Stimulated activated CD4-positive, alpha-beta T cell treated with anti-CD3 and anti-CD28 coated beads, Interleukin-2, amount 100 ng/mL, for 4 hours (primary cell): ENCODE results near the gene CATSPER3.

Experiments used
- DNase-seq: peaks from one replicate; pipeline ENCODE4 v3.0.0-alpha.2; 2020; ENCODE audit warnings: low read depth

CATSPER3 gene

DNA sequence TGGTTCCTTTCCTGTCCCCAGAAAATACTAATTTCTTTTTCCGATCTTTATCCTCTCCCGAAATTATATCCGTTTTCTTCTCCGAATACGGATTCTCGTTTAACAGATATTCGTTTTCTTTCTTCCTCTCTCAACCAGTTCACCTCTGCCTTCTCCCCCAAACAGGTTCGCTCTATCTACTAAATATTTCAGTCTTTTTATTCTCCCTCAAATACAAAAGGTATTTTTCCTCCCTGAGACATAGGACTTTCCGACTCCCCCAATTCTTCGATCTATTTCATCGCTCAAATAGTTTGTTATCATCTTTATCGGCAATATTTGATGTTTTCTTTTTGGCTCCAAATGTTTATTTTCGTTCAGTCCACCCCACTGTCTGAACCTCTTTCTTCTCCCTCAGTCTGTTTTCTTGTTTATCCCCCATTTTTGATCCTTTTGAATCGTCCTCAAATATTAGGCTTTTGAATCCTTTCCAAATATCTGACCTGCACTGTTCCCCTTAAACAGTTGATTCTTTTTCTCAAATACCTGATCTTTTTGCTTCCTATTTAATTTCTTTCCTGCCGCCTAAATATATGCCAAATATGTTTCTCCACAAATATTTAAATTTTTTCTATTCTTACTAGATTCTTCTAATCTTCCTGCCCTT, 61.9 kb downstream of the CATSPER3 start:
- no peak for DNase-seq

DNA sequence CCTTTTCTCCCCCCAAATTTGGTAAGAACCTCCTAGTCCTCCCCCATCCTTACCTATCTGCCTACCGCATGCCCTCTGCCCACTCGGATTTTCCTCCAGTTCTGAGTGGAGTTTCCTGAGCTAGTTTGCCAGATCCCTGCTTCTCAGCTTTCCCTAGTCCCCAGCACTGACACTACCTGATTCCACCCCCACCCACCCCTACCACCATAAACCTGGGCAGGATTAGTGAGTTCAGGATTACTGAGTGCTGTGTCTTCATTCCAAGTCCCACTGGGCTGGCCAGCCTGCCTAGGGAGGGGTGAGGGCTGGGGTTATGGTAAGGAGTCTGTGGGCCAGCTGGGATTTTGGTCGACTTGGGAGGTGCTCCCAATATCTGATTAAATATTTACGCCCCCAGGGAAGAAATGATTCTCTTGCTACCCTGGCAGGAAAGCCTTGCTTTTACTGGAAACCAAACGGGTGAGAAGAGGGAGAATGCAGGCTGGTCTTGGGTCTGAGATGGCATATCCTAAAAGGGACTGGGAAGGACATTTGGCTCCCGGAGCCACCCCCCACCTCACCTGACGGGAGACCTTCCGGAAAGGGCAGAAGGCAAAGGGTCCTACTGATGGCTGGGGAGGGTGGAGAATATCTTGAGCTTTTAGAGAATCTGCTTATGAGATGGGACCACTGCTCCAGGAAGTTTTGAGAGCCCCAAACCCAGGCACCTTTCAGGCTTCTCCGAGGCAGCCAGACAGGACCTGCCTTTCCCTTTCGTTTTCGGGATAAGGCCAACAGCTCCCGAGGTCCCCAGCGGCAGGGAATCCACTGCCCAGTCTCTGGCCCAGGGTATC, 62.6 kb downstream of the CATSPER3 start:
- no peak for DNase-seq

DNA sequence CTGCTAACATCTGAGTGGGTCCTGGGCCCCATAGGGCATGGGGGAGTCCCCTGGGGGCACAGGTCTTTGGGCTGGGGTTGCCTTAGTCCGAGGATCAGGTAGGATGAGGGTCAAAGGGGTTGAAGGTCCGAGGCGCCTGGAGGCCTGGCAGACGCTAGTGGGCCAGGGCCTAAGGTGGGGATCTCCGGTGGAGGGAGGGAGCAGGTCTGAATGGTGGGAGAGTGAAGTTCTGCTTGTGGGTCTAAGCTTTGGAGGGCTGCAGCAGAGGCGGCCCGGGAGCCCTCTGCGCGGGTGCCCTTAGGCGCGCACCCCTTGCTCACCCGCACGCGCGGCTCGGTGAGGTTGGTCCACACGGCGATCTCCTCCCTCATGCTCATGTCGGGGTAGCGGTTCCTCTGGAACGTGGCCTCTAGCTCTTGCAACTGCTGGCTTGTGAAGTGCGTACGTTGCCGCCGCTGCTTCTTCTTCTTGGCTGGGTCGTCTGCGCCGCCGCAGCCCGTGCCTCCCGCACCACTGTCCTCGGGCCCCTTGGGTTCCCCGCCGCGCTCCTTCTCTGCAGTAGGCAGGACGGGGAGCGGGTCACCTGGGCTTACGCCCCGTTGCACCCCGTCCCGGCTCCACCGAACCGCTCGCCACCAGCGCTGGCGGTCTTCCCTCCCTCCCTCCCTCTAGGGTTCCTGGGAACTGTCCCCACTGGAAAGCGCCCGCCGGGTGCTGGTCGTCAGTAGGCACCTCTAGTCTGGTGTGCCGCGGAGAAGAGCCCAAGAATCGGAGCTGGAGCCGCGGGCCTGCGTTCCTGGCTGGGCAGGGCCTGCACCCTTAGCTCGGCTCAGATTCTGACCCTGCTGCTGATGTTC, 63.5 kb downstream of the CATSPER3 start:
- no peak for DNase-seq

DNA sequence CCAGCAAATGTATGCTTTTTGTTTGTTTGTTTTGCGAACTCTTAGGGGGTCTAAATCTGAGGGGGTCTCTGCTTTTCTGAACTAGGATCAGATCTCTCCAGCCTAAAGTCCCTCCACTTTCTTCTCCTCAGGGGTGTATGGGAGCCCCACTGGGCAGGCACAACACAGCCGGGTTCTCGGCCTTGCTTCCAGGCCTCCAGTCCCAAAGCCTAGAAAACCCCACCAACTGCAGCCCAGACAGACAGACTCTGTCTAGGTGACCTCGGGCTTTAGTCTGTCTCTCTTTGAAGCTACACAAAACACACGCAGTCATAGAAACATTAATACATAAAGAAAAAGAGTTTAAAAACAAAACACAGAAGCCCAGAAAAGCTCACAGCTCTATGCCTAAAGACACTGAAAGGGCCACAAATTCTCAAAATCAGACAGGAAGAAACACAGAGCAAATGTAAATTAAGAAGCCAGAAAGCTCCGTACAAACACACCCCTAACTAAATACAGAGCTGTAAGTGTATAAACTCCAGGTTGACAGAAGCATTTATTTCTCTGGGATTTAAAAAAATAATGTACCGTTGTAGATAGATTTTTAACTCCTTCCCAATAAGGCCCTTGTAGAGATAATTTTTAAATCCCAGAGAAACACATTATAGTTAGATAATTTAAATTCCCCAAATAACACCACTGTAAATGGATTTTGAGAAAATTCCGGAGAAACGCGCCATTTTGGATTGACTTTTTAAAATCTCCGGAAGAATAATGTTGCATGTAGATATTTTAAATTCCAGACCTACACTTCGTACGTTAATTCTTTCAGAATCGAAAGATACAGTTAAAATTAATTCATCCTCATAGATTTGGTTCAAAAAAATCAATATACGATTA, 64.3 kb downstream of the CATSPER3 start:
- no peak for DNase-seq

DNA sequence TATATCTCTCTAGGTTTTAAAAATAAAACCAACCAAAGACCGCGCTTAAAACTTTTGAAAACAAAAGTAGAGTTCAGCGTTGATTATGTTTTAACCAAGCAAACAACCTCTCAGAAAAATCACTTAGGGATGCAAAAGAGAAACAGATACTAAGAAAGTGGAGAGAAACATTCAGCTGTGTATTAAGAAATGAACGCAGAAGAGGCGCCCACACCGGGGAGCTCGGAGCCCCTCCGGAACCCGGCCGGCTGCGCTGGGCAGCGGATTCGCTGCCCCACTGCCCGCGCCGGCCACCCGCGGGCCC, 64.9 kb downstream of the CATSPER3 start:
- DNase-seq, result no peak

DNA sequence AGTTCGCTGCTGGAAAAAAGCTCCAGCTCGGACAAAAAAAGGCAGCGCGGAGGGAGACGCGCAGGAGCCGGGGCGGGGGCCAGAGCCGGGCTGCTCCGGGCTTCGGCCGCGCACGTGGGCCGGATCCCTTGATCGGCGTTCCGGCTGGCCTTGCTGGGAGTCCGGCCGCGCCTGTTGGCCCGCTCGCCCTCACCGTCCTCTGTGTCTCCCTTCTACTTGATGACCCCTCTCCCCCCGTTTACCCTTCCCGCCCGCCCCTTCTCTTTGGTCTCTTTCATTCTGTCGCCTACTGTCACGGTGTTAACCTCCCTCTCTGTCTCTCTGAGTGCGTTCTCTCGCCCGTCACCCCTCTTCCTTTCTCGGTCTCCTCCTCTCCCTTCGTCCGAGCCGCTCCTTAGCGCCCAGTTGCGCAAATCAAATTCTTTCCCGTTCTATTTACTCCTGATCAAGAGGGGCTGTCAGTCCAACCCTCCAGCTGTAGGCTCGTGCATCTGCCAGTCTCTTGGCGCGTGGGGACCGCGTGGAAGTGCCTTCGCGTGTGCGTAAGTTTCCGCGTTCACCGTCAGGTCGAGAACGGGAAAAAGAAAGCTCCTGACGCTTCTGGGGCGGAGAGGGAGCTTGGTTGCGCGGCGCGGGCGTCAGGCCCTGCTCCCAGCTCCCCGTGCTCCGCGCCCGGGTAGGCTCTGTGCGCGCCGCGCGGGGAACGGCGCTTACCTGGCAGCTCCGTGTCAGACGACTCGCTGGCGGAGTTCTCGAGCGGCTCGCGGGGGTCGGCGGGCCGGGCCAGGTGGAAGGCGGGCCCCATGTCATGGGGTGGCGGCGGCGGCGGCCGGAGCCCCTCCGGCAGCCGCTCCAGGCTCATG, 65.5 kb downstream of the CATSPER3 start:
- peak; percentile 9 for DNase-seq

DNA sequence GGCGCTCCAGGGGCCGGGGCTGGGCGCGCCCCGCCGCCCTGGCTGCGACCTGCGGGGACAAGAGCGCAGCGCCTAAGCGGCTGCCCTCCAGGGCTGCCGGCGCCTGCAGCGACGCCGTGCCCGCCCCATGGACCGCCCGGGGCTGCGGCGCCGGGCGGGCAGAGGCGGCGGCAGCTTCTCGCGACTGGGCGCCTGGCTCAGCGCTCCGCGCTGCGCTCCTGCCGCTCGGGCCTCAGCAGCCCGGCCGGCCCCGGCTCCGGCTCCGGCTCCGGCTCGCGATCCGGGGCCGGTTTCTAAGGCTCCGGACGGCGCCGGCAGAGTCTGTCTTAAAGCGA, 66.2 kb downstream of the CATSPER3 start, which contains the start of gene PITX1:
Gene PITX1, minus strand, starts transcription at position 328 of the 335 bp plus-strand sequence. CDS start 347 bp downstream, outside the sequence.
- no peak for DNase-seq

DNA sequence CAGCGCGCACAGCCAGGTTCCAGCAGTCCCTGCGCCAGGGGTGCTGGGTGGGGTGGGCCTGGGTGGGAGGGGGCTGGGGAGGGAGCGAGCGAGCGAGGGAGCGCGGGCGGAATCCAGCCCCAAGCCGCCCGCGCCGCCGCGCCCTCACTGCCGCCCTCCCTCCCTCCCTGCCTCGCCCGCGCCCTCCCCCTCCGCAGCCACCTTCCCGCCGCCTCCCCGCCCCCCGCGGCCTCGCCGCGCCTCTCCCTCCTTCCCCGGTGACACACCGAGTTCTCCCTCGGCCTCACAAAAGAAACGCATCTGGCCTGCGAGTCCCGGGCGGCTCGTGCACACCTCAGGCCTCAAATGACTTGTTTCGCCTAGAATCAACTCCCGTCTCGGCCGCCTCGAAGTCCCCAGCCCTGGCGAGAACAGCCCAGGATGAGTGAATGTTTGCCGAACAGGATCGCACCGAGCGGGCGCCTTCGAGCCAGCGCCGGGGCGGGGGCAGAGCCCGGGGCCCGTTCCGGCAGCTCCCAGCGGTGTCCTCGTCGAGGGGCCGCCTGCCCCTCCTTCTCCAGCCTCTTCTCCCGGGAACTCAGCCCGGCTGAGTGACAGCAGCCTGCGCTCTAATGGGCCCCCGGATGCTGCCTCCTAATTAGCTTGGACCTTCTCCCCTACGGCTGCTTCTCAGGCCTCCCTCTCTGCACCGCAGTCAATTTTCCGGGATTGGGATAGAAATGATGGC, 66.7 kb downstream of the CATSPER3 start:
- DNase-seq, result peak; percentile 33

DNA sequence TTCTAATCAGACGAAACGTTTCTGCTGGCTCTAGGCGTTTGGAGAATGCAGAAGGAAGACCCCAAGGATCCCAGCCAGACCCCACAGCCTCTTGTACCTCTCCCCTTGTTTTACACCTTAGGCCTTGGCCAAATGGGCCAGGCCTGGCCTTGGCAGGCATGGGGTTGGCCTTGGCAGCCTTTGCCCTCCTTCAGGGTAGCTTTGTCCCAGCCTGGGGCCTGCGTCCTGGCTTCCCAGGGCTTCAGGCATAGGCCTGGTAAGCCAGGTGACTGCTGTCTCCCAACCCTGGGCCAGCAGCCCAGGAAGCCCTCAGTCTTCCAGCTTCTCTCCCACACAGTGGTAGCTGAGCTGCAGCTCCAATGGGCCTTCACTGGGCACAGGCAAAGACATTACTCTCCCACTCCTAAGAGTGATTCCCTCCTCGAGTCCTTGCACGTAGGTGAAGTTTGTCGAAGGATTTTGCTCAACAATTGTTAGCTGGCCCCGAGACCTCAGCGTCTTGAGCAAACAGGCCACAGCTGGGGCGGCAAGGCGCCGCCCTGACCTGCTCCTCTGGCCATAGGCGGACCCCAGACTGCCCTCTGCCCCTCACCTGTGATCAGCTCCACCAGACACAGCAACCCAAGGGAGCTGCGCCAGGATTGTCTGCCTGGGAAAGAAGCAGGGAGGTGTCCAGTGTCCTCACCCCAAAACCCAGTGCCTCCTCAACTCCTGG, 67.4 kb downstream of the CATSPER3 start:
- no peak for DNase-seq

DNA sequence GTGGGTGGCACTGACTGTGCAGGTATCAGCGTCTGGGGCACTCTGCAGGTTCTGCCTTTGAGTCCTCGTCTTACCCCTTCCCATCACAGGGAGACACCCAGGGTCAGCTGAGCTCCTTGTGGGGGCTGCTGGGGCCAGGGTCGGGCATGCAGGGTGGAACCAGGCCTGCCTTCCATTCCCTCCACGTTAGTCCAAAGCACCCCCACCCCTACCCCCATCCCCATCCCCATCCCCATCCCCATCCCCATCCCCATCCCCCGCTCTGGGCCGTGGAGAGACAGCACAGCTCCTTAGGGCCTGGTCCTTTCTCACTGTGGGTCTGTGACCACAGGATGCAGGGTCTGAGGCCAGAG, 67.9 kb downstream of the CATSPER3 start:
- DNase-seq, result no peak

DNA sequence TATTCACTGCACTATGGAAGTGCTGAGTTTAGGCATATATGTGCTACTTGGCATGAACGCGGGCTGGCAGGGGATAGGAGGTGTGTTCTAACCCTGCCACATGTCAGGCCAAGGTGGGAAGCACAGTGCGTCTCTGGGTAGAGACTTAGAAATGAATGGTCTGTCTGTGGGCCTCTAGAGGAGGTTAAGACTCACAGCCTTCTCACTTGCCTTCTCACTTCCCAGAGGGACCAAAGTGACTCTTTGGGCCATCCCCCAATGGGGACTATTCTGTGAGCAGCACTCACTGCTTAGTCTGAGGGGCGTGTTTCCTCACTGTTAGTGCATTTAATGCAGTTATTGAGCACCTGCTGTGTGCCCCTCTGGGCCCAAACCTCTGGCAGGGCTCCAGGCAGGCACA, 68.7 kb downstream of the CATSPER3 start:
- DNase-seq, result no peak

DNA sequence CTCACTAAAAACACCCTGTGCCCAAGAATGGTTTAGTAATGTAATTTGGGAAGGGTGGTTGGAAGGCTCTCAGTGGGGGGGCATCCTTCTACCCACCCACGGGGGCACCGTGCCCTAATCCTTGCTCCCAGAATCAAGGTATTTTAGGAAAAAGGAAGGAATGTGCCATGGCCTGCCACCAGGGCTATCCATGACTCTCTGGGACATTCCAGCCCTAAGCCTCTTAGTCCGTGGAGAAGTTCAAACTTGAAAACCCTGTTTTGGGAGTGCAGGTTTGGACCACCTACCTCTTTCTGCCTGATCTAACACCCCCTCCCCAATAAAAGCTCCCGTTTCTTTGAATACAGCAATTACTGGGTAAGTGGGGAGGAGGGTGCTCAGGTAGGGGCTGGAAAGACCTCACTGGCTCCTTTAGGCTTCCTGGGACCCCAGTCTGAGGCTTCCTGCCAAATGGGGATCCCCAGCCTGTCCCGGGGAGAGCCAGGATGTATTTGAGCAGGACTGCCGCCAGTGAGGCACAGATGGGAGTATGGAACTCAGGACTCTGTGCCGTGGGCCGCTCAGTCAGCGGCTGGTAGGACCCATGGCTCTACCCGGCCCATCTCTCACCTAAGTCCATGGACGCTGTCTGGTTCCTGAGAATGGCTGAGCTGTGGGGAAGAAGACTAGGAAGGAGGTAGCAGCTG, 70.0 kb downstream of the CATSPER3 start:
- DNase-seq, result no peak

DNA sequence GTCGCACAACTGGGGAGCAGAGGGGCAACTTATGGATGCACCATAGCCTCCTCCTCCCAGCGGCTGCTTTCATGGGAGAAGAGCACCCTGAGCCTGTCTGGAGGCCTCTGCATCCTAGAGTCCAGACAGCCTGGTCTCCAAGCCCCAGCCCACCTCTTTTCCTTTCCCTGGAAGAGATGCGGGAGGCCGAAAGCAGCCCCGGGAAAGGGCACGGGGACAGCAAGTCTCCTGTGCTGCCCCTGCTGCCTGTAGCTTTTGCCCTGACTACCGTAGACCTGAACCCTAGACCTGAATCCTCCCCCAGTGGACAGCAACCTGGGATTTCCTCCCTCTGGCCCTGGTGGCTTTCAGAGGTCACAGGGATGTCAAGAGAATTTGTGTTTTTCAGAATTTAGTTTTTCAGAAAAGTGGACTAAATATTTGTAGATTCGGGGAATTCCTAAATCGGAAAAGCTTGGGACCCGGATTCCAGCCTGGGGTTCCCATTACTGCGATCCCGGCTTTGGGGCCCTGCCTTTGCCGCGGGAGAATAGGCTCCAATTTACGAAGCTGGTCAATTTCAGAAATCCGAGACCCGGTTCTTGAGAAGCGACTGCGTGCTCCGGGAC, 70.6 kb downstream of the CATSPER3 start:
- DNase-seq, result no peak

DNA sequence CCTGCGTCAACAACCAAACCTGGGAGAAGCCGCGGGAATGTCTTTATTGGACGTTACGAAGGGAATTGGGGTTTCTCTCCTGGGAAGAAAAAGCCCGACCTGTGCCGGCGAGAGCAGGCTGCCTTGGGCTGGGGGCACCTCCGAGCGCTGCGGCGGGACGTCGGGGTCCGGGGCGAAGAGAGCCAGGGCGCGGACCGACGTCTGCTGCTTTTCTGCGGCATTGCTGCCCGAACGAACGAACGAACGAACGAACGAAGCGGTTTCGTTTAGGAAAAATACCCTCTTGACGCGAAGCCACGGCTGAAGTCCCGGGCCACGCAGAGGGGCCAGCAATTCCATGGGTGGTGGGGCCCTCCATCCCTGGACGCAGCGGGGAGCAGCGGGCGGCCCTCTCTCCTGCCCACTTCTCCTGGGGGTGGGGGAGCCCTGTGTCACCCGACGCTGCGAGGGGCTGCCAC, 71.1 kb downstream of the CATSPER3 start:
- no peak for DNase-seq

DNA sequence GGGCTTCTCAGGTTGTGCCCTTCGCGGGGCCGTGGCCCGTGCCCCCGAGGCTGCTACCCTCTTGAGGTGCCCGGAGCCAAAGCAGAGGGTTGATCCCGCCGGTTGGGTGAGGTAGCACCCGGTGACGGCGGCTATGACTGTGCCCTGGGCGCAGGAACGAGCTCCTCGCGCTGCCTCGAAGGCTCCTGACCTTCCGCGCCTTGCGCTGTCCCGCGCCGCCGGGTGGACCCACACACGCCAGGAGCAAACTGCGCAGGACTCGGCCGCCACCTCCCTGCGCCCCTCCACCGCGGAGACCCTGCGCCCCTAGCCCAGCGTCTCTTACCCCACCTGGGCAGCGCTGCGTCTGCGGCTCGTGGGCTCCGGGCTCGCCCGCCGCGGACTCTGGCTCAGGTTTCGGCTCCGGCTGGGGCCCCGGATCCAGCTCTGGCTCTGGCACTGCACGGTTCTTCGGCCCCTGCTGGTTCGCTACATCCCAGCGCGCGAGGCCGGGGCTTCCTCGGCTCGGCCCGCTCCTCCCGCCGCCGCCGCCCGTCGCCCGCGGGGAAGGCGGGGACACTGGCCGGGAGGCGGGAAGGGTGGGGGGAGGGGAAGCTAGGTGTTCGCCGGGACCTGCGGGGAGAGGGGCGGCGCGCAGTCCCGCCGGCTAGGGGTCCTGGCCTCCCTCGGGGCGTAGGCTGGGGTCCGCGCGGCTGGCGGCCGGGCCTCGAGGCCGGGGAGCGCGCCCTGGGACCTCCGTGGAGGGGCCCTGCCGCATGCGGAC, 71.7 kb downstream of the CATSPER3 start:
- no peak for DNase-seq

DNA sequence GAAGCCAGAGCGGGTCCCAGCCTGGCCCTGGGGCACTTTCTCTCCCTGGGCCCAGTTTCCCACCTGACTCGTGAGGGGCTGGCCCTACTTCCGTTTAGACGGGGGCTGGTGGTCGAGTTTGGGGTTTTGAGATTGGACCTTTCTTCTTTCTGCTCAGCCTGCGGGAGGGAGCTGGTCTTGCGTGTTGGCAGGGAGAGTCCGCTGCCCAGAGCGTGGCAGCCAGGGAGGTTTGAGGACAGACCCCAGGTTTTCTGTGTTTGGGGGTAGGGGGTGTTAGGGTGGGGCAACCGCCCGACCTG, 72.3 kb downstream of the CATSPER3 start:
- DNase-seq, result no peak

DNA sequence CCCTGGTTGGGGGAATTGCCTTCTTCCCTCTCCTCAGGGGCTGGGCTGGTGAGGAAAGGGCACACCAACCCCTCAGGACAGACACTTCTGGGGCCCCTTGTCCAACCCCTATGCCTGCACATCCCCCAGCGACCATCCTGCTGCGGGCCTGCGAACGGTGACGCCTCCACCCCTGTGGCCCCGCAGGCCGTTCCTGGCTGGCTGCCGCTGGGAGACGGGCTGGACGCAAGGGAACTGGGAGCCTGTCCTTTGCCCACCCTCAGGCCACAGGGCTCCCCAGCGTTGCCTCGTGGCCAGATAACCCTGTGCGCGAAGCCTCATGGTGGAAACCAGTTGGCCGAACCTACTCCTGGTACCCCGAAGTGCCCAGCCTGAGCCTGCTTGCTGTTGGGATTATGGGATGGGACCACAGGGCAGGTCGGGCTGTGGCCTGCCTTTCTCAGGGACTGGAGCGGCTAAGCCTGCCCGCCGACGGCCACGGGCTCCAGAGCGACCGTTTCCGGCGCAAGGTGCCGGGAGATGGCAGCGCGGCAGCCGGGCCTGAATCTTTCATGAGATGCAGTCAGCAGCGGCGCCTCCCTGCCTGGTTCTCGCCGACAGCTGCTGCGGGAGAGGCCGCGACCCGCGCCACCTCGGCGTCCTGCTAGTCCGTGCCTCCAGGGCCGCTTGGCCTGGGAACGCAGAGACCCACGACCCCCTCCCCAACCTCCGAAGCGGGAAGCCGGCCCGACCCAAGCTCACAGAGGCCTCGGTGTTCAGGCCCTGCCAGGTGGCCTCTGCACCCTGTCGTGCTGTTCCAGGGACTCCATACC, 72.8 kb downstream of the CATSPER3 start:
- no peak for DNase-seq
